Brain microvascular endothelial cell (primary cell): Measurements from ENCODE around the gene GOPC.
"Not testable (repeated sequence)": the region's sequence is repeated elsewhere in the genome, so short reads cannot be mapped to it uniquely, and the experiment has no call there.

Experiments
- DNase-seq: peaks from one replicate; pipeline ENCODE4 v3.0.0-alpha.2; 2020
- H3K27ac ChIP-seq: fragments of 250-450 bp; sonication (Bioruptor Pico); 2 replicates; pipeline ENCODE4 v1.5.1; 2020; ENCODE audit warnings: mild to moderate bottlenecking, moderate library complexity
- H3K27me3 ChIP-seq: fragments of 250-450 bp; sonication (Bioruptor Pico); replicated peaks from 2 replicates; pipeline ENCODE4 v1.5.1; 2020; ENCODE audit warnings: mild to moderate bottlenecking
- H3K36me3 ChIP-seq: fragments of 250-450 bp; sonication (Bioruptor Pico); replicated peaks from 2 replicates; pipeline ENCODE4 v1.5.1; 2020; ENCODE audit warnings: mild to moderate bottlenecking
- H3K4me3 ChIP-seq: 2 replicates; pipeline ENCODE4 v1.5.1; 2011; ENCODE audit warnings: low read depth, mild to moderate bottlenecking, control low read depth, low read length, moderate library complexity
- in situ Hi-C: cut with HindIII; loops from 2 replicates; pipeline ENCODE4 v1.10.0; 2017; ENCODE audit warnings: low sequenced_read_pairs, low pct_ligation_motif_present
- TF ChIP-seq, protein P1 (sequence below): IDR thresholded peaks from 2 replicates; pipeline ENCODE4 v1.5.1; 2011; ENCODE audit warnings: low read depth, mild to moderate bottlenecking, moderate library complexity, low read length, control low read depth, inconsistent platforms; ENCODE audit errors: missing control alignments

GOPC gene

DNA sequence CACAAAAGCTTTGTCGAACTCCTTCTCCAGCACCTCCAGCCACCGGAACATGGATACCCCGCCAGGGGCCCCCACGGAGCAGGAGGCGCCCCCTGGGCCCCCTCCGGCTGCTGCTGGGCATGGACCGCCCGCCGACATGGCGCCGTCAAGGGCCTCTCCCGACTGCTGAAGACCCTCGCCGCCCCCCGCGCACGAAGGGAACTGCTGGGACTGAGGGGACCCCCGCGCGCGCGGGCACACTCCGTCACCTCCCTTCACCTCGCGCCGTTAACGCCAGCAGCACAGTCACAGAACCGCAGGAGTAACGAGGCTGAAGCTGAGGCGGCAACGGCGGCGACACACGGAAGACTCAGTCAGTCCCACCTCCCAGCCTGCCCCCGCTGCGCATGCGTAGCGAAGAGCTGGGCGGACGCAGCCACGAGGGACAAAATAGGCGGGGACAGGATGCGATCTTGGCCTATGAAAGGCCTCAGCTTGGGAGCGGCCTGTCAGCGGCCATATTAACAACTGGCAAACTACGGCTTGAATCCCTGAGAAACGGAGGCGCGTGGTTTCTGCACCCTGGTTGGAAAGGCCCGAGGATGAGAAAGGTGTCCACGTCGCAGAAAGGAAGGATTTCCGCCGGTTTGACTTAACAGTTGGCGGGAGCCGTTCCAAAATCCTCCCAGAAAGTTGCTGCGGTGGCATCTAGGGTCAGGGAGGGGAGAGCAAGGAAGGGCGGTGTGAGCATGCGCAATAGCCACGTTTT lies at the start of gene GOPC:
Gene GOPC, minus strand, starts transcription at position 361 of the 748 bp plus-strand sequence. Its CDS starts 223 bp downstream, at position 138.
- in situ Hi-C loops, result no loop called here
- TF ChIP-seq, protein P1, sequence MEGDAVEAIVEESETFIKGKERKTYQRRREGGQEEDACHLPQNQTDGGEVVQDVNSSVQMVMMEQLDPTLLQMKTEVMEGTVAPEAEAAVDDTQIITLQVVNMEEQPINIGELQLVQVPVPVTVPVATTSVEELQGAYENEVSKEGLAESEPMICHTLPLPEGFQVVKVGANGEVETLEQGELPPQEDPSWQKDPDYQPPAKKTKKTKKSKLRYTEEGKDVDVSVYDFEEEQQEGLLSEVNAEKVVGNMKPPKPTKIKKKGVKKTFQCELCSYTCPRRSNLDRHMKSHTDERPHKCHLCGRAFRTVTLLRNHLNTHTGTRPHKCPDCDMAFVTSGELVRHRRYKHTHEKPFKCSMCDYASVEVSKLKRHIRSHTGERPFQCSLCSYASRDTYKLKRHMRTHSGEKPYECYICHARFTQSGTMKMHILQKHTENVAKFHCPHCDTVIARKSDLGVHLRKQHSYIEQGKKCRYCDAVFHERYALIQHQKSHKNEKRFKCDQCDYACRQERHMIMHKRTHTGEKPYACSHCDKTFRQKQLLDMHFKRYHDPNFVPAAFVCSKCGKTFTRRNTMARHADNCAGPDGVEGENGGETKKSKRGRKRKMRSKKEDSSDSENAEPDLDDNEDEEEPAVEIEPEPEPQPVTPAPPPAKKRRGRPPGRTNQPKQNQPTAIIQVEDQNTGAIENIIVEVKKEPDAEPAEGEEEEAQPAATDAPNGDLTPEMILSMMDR, result peak; percentile 42
- H3K36me3 ChIP-seq, result peaks cover 3% of the 10 kb centered on the region
- peak within 1 kb of the TSS; percentile 92 for H3K27ac ChIP-seq
- no peaks in the 10 kb centered on the region for H3K27me3 ChIP-seq
- peak; percentile 96 for DNase-seq
- H3K4me3 ChIP-seq, result peak within 1 kb of the TSS; percentile 98

- in situ Hi-C loops, H3K27me3 ChIP-seq, DNase-seq, H3K36me3 ChIP-seq, H3K27ac ChIP-seq, H3K4me3 ChIP-seq: not testable (repeated sequence)
These were observed 49.7 kb upstream of the GOPC start for GRCh38 chr6:117651984-117652383.

DNA sequence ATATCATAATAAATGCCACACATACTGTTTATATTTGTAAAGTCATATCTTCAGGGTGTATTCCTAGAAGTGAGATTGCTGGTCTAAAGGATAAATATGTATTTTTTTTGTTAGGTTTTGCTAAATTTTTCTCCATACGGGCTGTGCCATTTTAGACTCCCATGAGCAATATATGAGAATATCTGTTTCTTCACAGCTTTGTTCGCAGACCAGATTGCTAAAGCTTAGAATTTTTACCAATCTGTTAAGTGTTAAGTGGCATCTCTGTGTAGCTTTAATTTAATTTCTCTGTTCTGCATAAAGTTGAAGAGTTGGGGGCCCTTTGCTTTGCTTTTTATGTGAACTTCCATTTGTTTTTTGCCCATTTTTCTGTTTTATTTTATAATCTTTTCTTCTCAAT lies 40.7 kb upstream of the GOPC start:
- in situ Hi-C loops, result no loop called here
- no peak for DNase-seq
- Histone ChIP-seq H3K4me3 (no peak overlapping the region), H3K27ac (no peak overlapping the region), H3K27me3 (no peaks in the 10 kb centered on the region), H3K36me3 (no peaks in the 10 kb centered on the region)
- TF ChIP-seq, protein P1, result no peak

DNA sequence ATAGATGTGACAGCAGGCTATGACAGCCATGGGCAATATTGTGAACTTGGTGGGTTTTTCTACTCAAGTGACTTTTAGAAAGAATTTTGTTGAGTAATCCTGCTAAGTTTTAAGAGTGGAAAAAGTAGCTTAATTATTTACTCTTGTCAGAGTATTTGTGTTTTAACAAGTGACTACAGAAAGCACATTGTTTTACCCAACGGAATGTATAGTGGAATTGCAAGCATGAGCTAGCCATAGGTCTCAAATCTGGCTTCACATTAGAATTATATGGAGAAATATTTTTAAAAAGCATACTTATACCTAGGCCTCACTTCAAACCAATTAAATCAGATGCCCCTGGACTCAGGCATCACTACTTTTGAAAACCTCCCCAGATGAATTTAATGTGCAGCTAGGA lies 35.5 kb upstream of the GOPC start:
- Histone ChIP-seq H3K27me3 (no peaks in the 10 kb centered on the region), H3K27ac (no peak overlapping the region), H3K4me3 (no peak overlapping the region), H3K36me3 (no peaks in the 10 kb centered on the region)
- TF ChIP-seq, protein P1, result no peak
- DNase-seq, result no peak
- in situ Hi-C loops, result no loop called here

DNA sequence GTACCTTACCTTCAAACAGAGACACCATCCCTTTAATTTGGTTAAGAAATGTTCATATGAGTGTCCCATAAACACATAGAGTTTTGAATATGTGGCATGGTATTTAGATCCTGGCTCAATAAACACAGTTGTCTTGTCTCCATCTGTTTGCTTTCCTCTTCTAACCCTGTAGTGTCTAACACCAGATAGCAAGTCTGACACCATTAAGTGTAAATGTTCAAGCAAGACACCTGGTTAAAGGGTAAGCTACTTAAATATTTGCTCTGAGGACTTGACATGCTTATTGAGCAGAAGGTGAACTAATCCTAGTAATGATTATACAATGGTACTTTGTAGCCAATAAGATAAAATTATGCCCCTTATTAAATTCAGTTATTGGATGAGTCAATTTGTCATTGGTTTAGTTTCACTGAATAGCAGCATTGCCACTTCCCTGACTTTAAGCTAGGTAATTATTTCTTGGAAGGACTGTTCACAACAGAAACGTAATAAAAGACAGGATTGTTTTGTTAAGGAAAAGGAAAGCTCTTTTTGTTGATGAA lies 26.9 kb upstream of the GOPC start:
- Histone ChIP-seq H3K36me3 (no peaks in the 10 kb centered on the region), H3K27me3 (no peaks in the 10 kb centered on the region), H3K27ac (no peak overlapping the region), H3K4me3 (no peak overlapping the region)
- in situ Hi-C loops, result no loop called here
- DNase-seq, result no peak
- TF ChIP-seq, protein P1, result no peak

GRCh38 chr6:117627533-117627932 lies 25.2 kb upstream of the GOPC start:
- Histone ChIP-seq H3K27me3 (no peaks in the 10 kb centered on the region), H3K27ac (no peak overlapping the region), H3K36me3 (no peaks in the 10 kb centered on the region), H3K4me3 (no peak overlapping the region)
- in situ Hi-C loops, result no loop called here
- DNase-seq, result no peak
- TF ChIP-seq, protein P1, result no peak
